Smooth muscle cell (in vitro differentiated cells): ENCODE data around the gene SHANK1. TPM values are rescaled to one million over a fixed set of nuclear protein-coding genes. Genes with fewer than 3 reads are reported as not detected.

ENCODE experiments used
- DNase-seq: peaks from one replicate; lab custom pipeline; 2025; ENCODE audit not compliant: unreplicated experiment; lab: John Stamatoyannopoulos, UW
- H2AFZ ChIP-seq: fragments of 200-600 bp; sonication (generic); 2 replicates; pipeline ENCODE4 v1.6.0; 2016; ENCODE audit warnings: antibody characterized with exemption, low read depth, mild to moderate bottlenecking
- H3F3A ChIP-seq: fragments of 200-600 bp; sonication (generic); 2 replicates; pipeline ENCODE4 v1.6.0; 2017; ENCODE audit warnings: antibody characterized with exemption, low read depth
- H3K27ac ChIP-seq: fragments of 200-600 bp; sonication (generic); 2 replicates; pipeline ENCODE4 v1.5.1; 2016; ENCODE audit warnings: low read depth, mild to moderate bottlenecking
- H3K27me3 ChIP-seq: fragments of 200-600 bp; sonication (generic); 2 replicates; pipeline ENCODE4 v1.6.1; 2016; ENCODE audit warnings: low read depth, mild to moderate bottlenecking
- H3K36me3 ChIP-seq: fragments of 200-600 bp; sonication (generic); 2 replicates; pipeline ENCODE4 v1.5.1; 2016; ENCODE audit warnings: low read depth
- H3K4me1 ChIP-seq: fragments of 200-600 bp; sonication (generic); 2 replicates; pipeline ENCODE4 v1.5.1; 2016; ENCODE audit warnings: low read depth
- H3K4me2 ChIP-seq: fragments of 200-600 bp; sonication (generic); 2 replicates; pipeline ENCODE4 v1.6.0; 2016; ENCODE audit warnings: mild to moderate bottlenecking
- H3K4me3 ChIP-seq: fragments of 200-600 bp; sonication (generic); 2 replicates; pipeline ENCODE4 v1.5.1; 2016; ENCODE audit warnings: mild to moderate bottlenecking
- H3K79me2 ChIP-seq: fragments of 200-600 bp; sonication (generic); 2 replicates; pipeline ENCODE4 v1.6.0; 2016; ENCODE audit warnings: low read depth, mild to moderate bottlenecking
- H3K9ac ChIP-seq: fragments of 200-600 bp; sonication (generic); 2 replicates; pipeline ENCODE4 v1.6.0; 2016; ENCODE audit warnings: low read depth
- H3K9me3 ChIP-seq: fragments of 200-600 bp; sonication (generic); replicated peaks from 2 replicates; pipeline ENCODE4 v1.5.1; 2016; ENCODE audit warnings: low read depth
- H4K20me1 ChIP-seq: fragments of 200-600 bp; sonication (generic); 2 replicates; pipeline ENCODE4 v1.6.0; 2016; ENCODE audit warnings: low read depth
- CTCF ChIP-seq: fragments of 200-600 bp; sonication (generic); IDR thresholded peaks from 2 replicates; pipeline ENCODE4 v1.5.1; 2017; ENCODE audit warnings: borderline replicate concordance, mild to moderate bottlenecking, antibody characterized with exemption; ENCODE audit not compliant: insufficient read depth, poor library complexity, severe bottlenecking
- WGBS: methylation state at CpG from one replicate; pipeline ENCODE4 v1.1.7; 2016; ENCODE audit warnings: low lambda C conversion rate; 5-methylcytosine and 5-hydroxymethylcytosine counted together
- polyA plus RNA-seq: library from polyadenylated mRNA; unstranded; fragments of >200 nt; fragmentation: Nextera tagmentation; extraction: Ambion mirVana; gene quantifications from 2 replicates; pipeline ENCODE4 v1.2.1, GENCODE V29; 2016
- total RNA-seq: library from RNA; depleted of rRNA; stranded (reverse); fragments of >200 nt; gene quantifications from 2 replicates; pipeline ENCODE4 v1.2.3, GENCODE V29; 2014

The SHANK1 gene
- total and polyA plus RNA-seq, 2 experiments from 2014 or later: 1.0 to 4.1 TPM

GRCh38 chr19:50711196-50711595, 8.4 kb downstream of the SHANK1 start:
- 86% methylated on average over 4 of the region's 11 CpGs for WGBS
- Histone ChIP-seq H3F3A (no peaks in the 10 kb centered on the region), H3K9me3 (no peaks in the 10 kb centered on the region)

GRCh38 chr19:50710612-50711011, 9.0 kb downstream of the SHANK1 start:
- Histone ChIP-seq H4K20me1 (no peaks in the 10 kb centered on the region), H3K27me3 (no peaks in the 10 kb centered on the region), H3K79me2 (no peaks in the 10 kb centered on the region), H3K9ac (no peak overlapping the region), H3K4me3 (no peak overlapping the region), H3K9me3 (no peaks in the 10 kb centered on the region), H3K4me2 (no peak overlapping the region), H3K36me3 (no peaks in the 10 kb centered on the region), H2AFZ (no peak overlapping the region), H3K27ac (no peak overlapping the region), H3F3A (no peaks in the 10 kb centered on the region), H3K4me1 (no peaks in the 10 kb centered on the region)
- no peak for DNase-seq
- no peak for TF ChIP-seq CTCF
- WGBS: 92% methylated on average over 5 of the region's 5 CpGs

More at GRCh38 chr19:50711196-50711595, 8.4 kb downstream of the SHANK1 start:
- Histone ChIP-seq H2AFZ (no peak overlapping the region), H4K20me1 (no peaks in the 10 kb centered on the region), H3K4me3 (no peak overlapping the region), H3K4me2 (no peak overlapping the region), H3K4me1 (no peaks in the 10 kb centered on the region), H3K9ac (no peak overlapping the region), H3K27ac (no peak overlapping the region), H3K36me3 (no peaks in the 10 kb centered on the region), H3K27me3 (no peaks in the 10 kb centered on the region), H3K79me2 (no peaks in the 10 kb centered on the region)
- no peak for DNase-seq
- TF ChIP-seq CTCF: no peak

- Histone ChIP-seq H3K9ac (no peak overlapping the region), H3K4me1 (no peaks in the 10 kb centered on the region), H3K27ac (no peak overlapping the region), H3K36me3 (no peaks in the 10 kb centered on the region), H3K79me2 (no peaks in the 10 kb centered on the region), H3K9me3 (no peaks in the 10 kb centered on the region), H3F3A (no peaks in the 10 kb centered on the region), H3K27me3 (no peaks in the 10 kb centered on the region), H3K4me2 (no peak overlapping the region), H3K4me3 (no peak overlapping the region), H2AFZ (no peak overlapping the region), H4K20me1 (no peaks in the 10 kb centered on the region)
- TF ChIP-seq CTCF: no peak
- WGBS: 65% methylated on average over 10 of the region's 10 CpGs
- DNase-seq: no peak
Observed at GRCh38 chr19:50710094-50710493, 9.5 kb downstream of the SHANK1 start.

GRCh38 chr19:50708179-50708879, 11.3 kb downstream of the SHANK1 start:
- Histone ChIP-seq H3K79me2 (no peaks in the 10 kb centered on the region), H3K4me3 (no peak overlapping the region), H3K9me3 (no peaks in the 10 kb centered on the region), H2AFZ (no peak overlapping the region), H3K9ac (no peak overlapping the region), H3F3A (no peaks in the 10 kb centered on the region), H3K36me3 (no peaks in the 10 kb centered on the region), H3K4me2 (no peak overlapping the region), H3K27ac (no peak overlapping the region), H3K27me3 (no peaks in the 10 kb centered on the region), H4K20me1 (no peaks in the 10 kb centered on the region), H3K4me1 (no peaks in the 10 kb centered on the region)
- 71% methylated on average over 12 of the region's 12 CpGs for WGBS
- no peak for TF ChIP-seq CTCF
- no peak for DNase-seq
